ENCODE data around the gene DIPK1A.

Gene DIPK1A

GRCh38 chr1:92877081-92877711, 84.1 kb downstream of the DIPK1A start:
- POLR2A ChIA-PET = interaction anchor here (0.8 kb wide), 1 partner anchor 85 kb away, joined by 3 read pairs; no protein-coding TSS in a partner anchor
- 0 out of 2 replicates have a peak, but pooled peaks cover 9% of the 10 kb centered on the region for H3K4me1 ChIP-seq (ENCODE audit: control insufficient read depth, insufficient read depth, low read length)
- CTCF ChIA-PET = interaction anchor here (0.6 to 5.4 kb wide), 5 partner anchors 18 to 123 kb away, joined by 3 to 40 read pairs (median 4); no protein-coding TSS in a partner anchor

GRCh38 chr1:92876351-92876750, 84.9 kb downstream of the DIPK1A start:
- CTCF ChIA-PET = interaction anchor here (0.5 to 5.4 kb wide), 6 partner anchors 17 to 124 kb away, joined by 3 to 40 read pairs (median 4); no protein-coding TSS in a partner anchor
- POLR2A ChIA-PET = no interaction called here

More at GRCh38 chr1:92877081-92877711, 84.1 kb downstream of the DIPK1A start:
- Histone ChIP-seq H3K36me3 (ENCODE audit: control insufficient read depth in 2 of 2, insufficient read depth in 1 of 2, low read length in 2 of 2) (peaks cover 0 to 11% of the 10 kb centered on the region in 2 experiments; a peak in 2 of 3 replicates), H3K4me3 (ENCODE audit: low read depth, low read length) (no peak overlapping the region), H3K27ac (ENCODE audit: extremely low read depth, low read depth, low read length) (no peak overlapping the region), H3K9me3 (ENCODE audit: control insufficient read depth, insufficient read depth, low read depth, low read length) (no peaks in the 10 kb centered on the region)
- TF ChIP-seq BCL11B (tag by site-specific recombination; IDR thresholded peaks at IDR 0.05; ENCODE audit: low read depth) (no peak), ZSCAN23 (tag by site-specific recombination; IDR thresholded peaks at IDR 0.05) (no peak), ELK4 (IDR thresholded peaks at IDR 0.05; ENCODE audit: borderline replicate concordance, low read depth, low read length) (no peak), ZNF239 (tag by site-specific recombination; IDR thresholded peaks at IDR 0.05) (no peak)

More at GRCh38 chr1:92876351-92876750, 84.9 kb downstream of the DIPK1A start:
- no peak for TF ChIP-seq KLF9 (tag by site-specific recombination; IDR thresholded peaks at IDR 0.05; ENCODE audit: low read depth)
- TF ChIP-seq REST (tag by site-specific recombination; IDR thresholded peaks at IDR 0.05) = no peak
- TF ChIP-seq ZNF548 (tag by site-specific recombination; IDR thresholded peaks at IDR 0.05) = no peak
- no peak for TF ChIP-seq PRDM2 (tag by site-specific recombination; IDR thresholded peaks at IDR 0.05; ENCODE audit: borderline replicate concordance)
- no peak for TF ChIP-seq ZNF677 (tag by site-specific recombination; IDR thresholded peaks at IDR 0.05)
- TF ChIP-seq ZNF645 (tag by site-specific recombination; IDR thresholded peaks at IDR 0.05) = no peak
- no peak for TF ChIP-seq SCRT1 (tag by site-specific recombination; IDR thresholded peaks at IDR 0.05; ENCODE audit: borderline replicate concordance)
- no peak for TF ChIP-seq ZNF561 (tag by site-specific recombination; IDR thresholded peaks at IDR 0.05; ENCODE audit: borderline replicate concordance)
- TF ChIP-seq ATF2 (tag by site-specific recombination; IDR thresholded peaks at IDR 0.05; ENCODE audit: low read depth) = no peak
- TF ChIP-seq ZFP3 (tag by site-specific recombination; IDR thresholded peaks at IDR 0.05; ENCODE audit: low read depth) = no peak
- TF ChIP-seq ZNF473 (tag by site-specific recombination; IDR thresholded peaks at IDR 0.05) = no peak
- no peak for TF ChIP-seq KLF10 (tag by site-specific recombination; IDR thresholded peaks at IDR 0.05)
- peaks cover 0 to 11% of the 10 kb centered on the region in 2 experiments; a peak in 2 of 3 replicates for H3K36me3 ChIP-seq (ENCODE audit: control insufficient read depth in 2 of 2, insufficient read depth in 1 of 2, low read length in 2 of 2)
- H3K9me3 ChIP-seq (ENCODE audit: control insufficient read depth, insufficient read depth, low read depth, low read length) = no peaks in the 10 kb centered on the region
- H3K27ac ChIP-seq (ENCODE audit: extremely low read depth, low read depth, low read length) = no peak overlapping the region
- H3K4me3 ChIP-seq (ENCODE audit: low read depth, low read length) = no peak overlapping the region
- H3K4me1 ChIP-seq (ENCODE audit: control insufficient read depth, insufficient read depth, low read length) = 0 out of 2 replicates have a peak, but pooled peaks cover 9% of the 10 kb centered on the region

Measured in HEK293 (cell line).